22Rv1 (cell line): ENCODE data around the gene SIK2.

Experiments used
- H3K27ac ChIP-seq: fragments of 450-650 bp; 2 replicates; pipeline ENCODE4 v1.5.1; 2017
- CTCF ChIP-seq: fragments of 450-650 bp; IDR thresholded peaks from 2 replicates; pipeline ENCODE4 v1.5.1; 2017; ENCODE audit warnings: mild to moderate bottlenecking
- ZFX ChIP-seq: fragments of 450-650 bp; IDR thresholded peaks from 2 replicates; pipeline ENCODE4 v1.6.1; 2017; ENCODE audit warnings: antibody characterized with exemption, borderline replicate concordance

The SIK2 gene

GRCh38 chr11:111601979-111602864 lies at the start of gene SIK2:
SIK2 (plus strand) TSS chr11:111602449; CDS start chr11:111602564, 115 bp downstream.
- TF ChIP-seq CTCF (peak; percentile 92), ZFX (no peak)

GRCh38 chr11:111554532-111554931 lies 47.7 kb upstream of the SIK2 start:
- no peak for TF ChIP-seq ZFX
- no peak for TF ChIP-seq CTCF
- no peak overlapping the region for H3K27ac ChIP-seq

More at GRCh38 chr11:111601979-111602864, at the start of gene SIK2:
- peak within 1 kb of the TSS; percentile 85 for H3K27ac ChIP-seq

- H3K27ac ChIP-seq = no peak overlapping the region
Observed at GRCh38 chr11:111555255-111555654, 47.0 kb upstream of the SIK2 start.

GRCh38 chr11:111557425-111558111 lies 44.7 kb upstream of the SIK2 start:
- TF ChIP-seq CTCF = no peak
- no peak for TF ChIP-seq ZFX
- no peak overlapping the region for H3K27ac ChIP-seq

More at GRCh38 chr11:111555255-111555654, 47.0 kb upstream of the SIK2 start:
- TF ChIP-seq CTCF = no peak
- TF ChIP-seq ZFX = no peak

GRCh38 chr11:111559800-111560464 lies 42.3 kb upstream of the SIK2 start:
- TF ChIP-seq CTCF = no peak
- H3K27ac ChIP-seq = no peak overlapping the region

GRCh38 chr11:111560800-111561199 lies 41.4 kb upstream of the SIK2 start:
- no peak overlapping the region for H3K27ac ChIP-seq
- no peak for TF ChIP-seq ZFX
- no peak for TF ChIP-seq CTCF
